HepG2 (cell line): ENCODE data around the gene IRF4. TPM values are rescaled to one million over a fixed set of nuclear protein-coding genes. Genes with fewer than 3 reads are reported as not detected.

Experiments used
- GATAD2A ChIP-seq: IDR thresholded peaks from 2 replicates; pipeline ENCODE4 v1.6.1; 2016
- HCFC1 ChIP-seq: fragments of 150-350 bp; IDR thresholded peaks from 2 replicates; pipeline ENCODE4 v1.6.1; 2014; ENCODE audit warnings: low read depth, low read length
- HMG20A ChIP-seq: IDR thresholded peaks from 2 replicates; pipeline ENCODE4 v1.6.1; 2016; ENCODE audit warnings: borderline replicate concordance
- IRF2 ChIP-seq: IDR thresholded peaks from 2 replicates; pipeline ENCODE4 v1.6.1; 2018; ENCODE audit warnings: missing genetic modification reagents, missing compliant biosample characterization
- ISX ChIP-seq: sonication (generic); formaldehyde crosslinking; conservative IDR thresholded peaks from 2 replicates; pipeline ENCODE4 v1.5.0; 2020; ENCODE audit warnings: missing genetic modification reagents
- KDM2A ChIP-seq: sonication (generic); formaldehyde crosslinking; IDR thresholded peaks from 2 replicates; pipeline ENCODE4 v1.4.0; 2020; ENCODE audit warnings: low read depth, missing genetic modification reagents, borderline replicate concordance
- MIXL1 ChIP-seq: IDR thresholded peaks from 2 replicates; pipeline ENCODE4 v1.6.1; 2016
- MLLT10 ChIP-seq: sonication (generic); formaldehyde crosslinking; IDR thresholded peaks from 2 replicates; pipeline ENCODE4 v1.4.0; 2020; ENCODE audit warnings: missing genetic modification reagents
- NFYC ChIP-seq: IDR thresholded peaks from 2 replicates; pipeline ENCODE4 v1.6.1; 2016; ENCODE audit warnings: missing genetic modification reagents, missing compliant biosample characterization
- PAX8 ChIP-seq: sonication (generic); formaldehyde crosslinking; IDR thresholded peaks from 2 replicates; pipeline ENCODE4 v1.8.0; 2022; ENCODE audit warnings: mild to moderate bottlenecking, missing genetic modification reagents, borderline replicate concordance
- PITX1 ChIP-seq: sonication (generic); formaldehyde crosslinking; IDR thresholded peaks from 2 replicates; pipeline ENCODE4 v1.5.1; 2020; ENCODE audit warnings: mild to moderate bottlenecking, missing genetic modification reagents
- ZBTB4 ChIP-seq: sonication (generic); formaldehyde crosslinking; IDR thresholded peaks from 2 replicates; pipeline ENCODE4 v1.4.0; 2020; ENCODE audit warnings: missing genetic modification reagents, mild to moderate bottlenecking, borderline replicate concordance
- ZNF143 ChIP-seq: sonication (generic); formaldehyde crosslinking; IDR thresholded peaks from 2 replicates; pipeline ENCODE4 v1.4.0; 2020; ENCODE audit warnings: missing genetic modification reagents
- ZNF180 ChIP-seq: sonication (generic); formaldehyde crosslinking; IDR thresholded peaks from 2 replicates; pipeline ENCODE4 v1.4.0; 2020; ENCODE audit warnings: low read depth, missing genetic modification reagents, borderline replicate concordance
- ZNF331 ChIP-seq: sonication (generic); formaldehyde crosslinking; IDR thresholded peaks from 2 replicates; pipeline ENCODE4 v1.4.0; 2020; ENCODE audit warnings: missing genetic modification reagents
- ZNF768 ChIP-seq: sonication (generic); formaldehyde crosslinking; IDR thresholded peaks from 2 replicates; pipeline ENCODE4 v1.4.0; 2020; ENCODE audit warnings: missing genetic modification reagents
- ZSCAN30 ChIP-seq: sonication (generic); formaldehyde crosslinking; IDR thresholded peaks from 2 replicates; pipeline ENCODE4 v1.5.0; 2020; ENCODE audit warnings: mild to moderate bottlenecking, missing genetic modification reagents
- polyA plus RNA-seq, 8 experiments: library from polyadenylated mRNA; depleted of rRNA in 3 of 8; stranded (reverse) in 7 of 8; unstranded in 1 of 8; fragments of >200 nt; fragmentation: Illumina TruSeq in 4 of 8; extraction: Trizol in 4 of 8; gene quantifications; 2 replicates each; pipeline versions ENCODE4 v1.2.1 to v1.2.3, GENCODE V29; 2011 to 2016; ENCODE audit warnings: low read depth in 4 of 8, missing spikeins in 1 of 8, mixed read lengths in 1 of 8; ENCODE audit not compliant: insufficient read depth in 1 of 8
- total RNA-seq, 5 experiments: library from RNA; depleted of rRNA; stranded (reverse); fragments of >200 nt; fragmentation: Illumina TruSeq; extraction: Trizol; gene quantifications; 2 replicates each; pipeline ENCODE4 v1.2.3, GENCODE V29; 2016; ENCODE audit warnings: low read depth in 1 of 5
- TF ChIP-seq, protein P1 (sequence below): sonication (generic); formaldehyde crosslinking; IDR thresholded peaks from 2 replicates; pipeline ENCODE4 v1.4.0; 2020; ENCODE audit warnings: mild to moderate bottlenecking, missing genetic modification reagents
- TF ChIP-seq, protein P2 (sequence below): sonication (generic); formaldehyde crosslinking; IDR thresholded peaks from 2 replicates; pipeline ENCODE4 v1.9.0; 2021; ENCODE audit warnings: missing genetic modification reagents, borderline replicate concordance
- TF ChIP-seq, protein P3 (sequence below): sonication (generic); formaldehyde crosslinking; IDR thresholded peaks from 2 replicates; pipeline ENCODE4 v1.5.0; 2020; ENCODE audit warnings: mild to moderate bottlenecking, missing genetic modification reagents
- TF ChIP-seq, protein P4 (sequence below): IDR thresholded peaks from 2 replicates; pipeline ENCODE4 v1.6.1; 2016

IRF4 gene
- total and polyA plus RNA-seq, 2 of the 13 experiments (the other 11 are each of a cell fraction or from before 2014, with no cell fraction given) = 0.07 to 0.09 TPM

DNA sequence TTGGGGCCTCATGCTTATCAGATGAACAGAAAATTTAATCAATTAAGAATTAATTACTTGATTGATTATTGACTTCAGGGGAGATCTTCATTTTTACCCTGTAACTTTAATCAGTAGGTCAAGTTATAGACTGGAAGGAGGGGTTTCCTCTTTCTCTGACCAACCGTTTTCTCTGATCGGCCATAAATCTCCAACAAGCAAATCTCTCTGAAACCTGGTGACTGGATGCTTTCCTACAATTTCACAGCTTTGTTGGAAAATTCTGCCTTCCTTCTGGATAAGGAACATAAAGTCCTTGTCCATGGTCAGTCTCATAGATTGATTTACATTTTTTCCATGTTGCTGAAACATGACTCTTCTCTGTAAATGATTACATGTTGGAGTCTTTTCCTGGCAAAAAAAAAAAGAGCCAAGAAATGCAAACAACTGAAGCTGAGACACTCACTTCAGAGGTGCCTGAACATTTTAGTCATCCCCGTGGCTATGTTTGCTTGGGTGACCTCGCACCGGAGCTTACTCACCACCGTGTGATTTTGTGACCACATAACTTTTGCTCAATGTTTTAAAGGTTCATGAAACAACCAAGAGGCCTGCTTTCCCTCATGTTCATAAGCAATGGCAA is 31.0 kb downstream of the IRF4 start (continued):
- TF ChIP-seq ZBTB4 (CRISPR knock-in tag) = no peak
- TF ChIP-seq IRF2 (CRISPR knock-in tag) = peak; percentile 50; the same call in 1 of the 2 replicates
- TF ChIP-seq NFYC (CRISPR knock-in tag) = no peak
- TF ChIP-seq, protein P1, sequence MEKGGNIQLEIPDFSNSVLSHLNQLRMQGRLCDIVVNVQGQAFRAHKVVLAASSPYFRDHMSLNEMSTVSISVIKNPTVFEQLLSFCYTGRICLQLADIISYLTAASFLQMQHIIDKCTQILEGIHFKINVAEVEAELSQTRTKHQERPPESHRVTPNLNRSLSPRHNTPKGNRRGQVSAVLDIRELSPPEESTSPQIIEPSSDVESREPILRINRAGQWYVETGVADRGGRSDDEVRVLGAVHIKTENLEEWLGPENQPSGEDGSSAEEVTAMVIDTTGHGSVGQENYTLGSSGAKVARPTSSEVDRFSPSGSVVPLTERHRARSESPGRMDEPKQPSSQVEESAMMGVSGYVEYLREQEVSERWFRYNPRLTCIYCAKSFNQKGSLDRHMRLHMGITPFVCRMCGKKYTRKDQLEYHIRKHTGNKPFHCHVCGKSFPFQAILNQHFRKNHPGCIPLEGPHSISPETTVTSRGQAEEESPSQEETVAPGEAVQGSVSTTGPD (CRISPR knock-in tag) = no peak
- no peak for TF ChIP-seq HCFC1
- TF ChIP-seq MLLT10 (CRISPR knock-in tag) = no peak
- TF ChIP-seq KDM2A (CRISPR knock-in tag) = no peak
- peak; percentile 36; the same call in 1 of the 2 replicates for TF ChIP-seq ZNF331
- TF ChIP-seq MIXL1 = peak; percentile 80; the same call in 1 of the 2 replicates
- no peak for TF ChIP-seq PITX1 (CRISPR knock-in tag)
- peak; percentile 79; the same call in 1 of the 2 replicates for TF ChIP-seq HMG20A (CRISPR knock-in tag)
- no peak for TF ChIP-seq ZNF143 (CRISPR knock-in tag)
- peak; percentile 90 for TF ChIP-seq GATAD2A (CRISPR knock-in tag)
- TF ChIP-seq ZNF768 = no peak
- TF ChIP-seq PAX8 = no peak
- TF ChIP-seq, protein P2, sequence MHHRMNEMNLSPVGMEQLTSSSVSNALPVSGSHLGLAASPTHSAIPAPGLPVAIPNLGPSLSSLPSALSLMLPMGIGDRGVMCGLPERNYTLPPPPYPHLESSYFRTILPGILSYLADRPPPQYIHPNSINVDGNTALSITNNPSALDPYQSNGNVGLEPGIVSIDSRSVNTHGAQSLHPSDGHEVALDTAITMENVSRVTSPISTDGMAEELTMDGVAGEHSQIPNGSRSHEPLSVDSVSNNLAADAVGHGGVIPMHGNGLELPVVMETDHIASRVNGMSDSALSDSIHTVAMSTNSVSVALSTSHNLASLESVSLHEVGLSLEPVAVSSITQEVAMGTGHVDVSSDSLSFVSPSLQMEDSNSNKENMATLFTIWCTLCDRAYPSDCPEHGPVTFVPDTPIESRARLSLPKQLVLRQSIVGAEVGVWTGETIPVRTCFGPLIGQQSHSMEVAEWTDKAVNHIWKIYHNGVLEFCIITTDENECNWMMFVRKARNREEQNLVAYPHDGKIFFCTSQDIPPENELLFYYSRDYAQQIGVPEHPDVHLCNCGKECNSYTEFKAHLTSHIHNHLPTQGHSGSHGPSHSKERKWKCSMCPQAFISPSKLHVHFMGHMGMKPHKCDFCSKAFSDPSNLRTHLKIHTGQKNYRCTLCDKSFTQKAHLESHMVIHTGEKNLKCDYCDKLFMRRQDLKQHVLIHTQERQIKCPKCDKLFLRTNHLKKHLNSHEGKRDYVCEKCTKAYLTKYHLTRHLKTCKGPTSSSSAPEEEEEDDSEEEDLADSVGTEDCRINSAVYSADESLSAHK = no peak
- no peak for TF ChIP-seq ISX (CRISPR knock-in tag)
- no peak for TF ChIP-seq ZSCAN30
- TF ChIP-seq, protein P3, sequence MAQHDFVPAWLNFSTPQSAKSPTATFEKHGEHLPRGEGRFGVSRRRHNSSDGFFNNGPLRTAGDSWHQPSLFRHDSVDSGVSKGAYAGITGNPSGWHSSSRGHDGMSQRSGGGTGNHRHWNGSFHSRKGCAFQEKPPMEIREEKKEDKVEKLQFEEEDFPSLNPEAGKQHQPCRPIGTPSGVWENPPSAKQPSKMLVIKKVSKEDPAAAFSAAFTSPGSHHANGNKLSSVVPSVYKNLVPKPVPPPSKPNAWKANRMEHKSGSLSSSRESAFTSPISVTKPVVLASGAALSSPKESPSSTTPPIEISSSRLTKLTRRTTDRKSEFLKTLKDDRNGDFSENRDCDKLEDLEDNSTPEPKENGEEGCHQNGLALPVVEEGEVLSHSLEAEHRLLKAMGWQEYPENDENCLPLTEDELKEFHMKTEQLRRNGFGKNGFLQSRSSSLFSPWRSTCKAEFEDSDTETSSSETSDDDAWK (CRISPR knock-in tag) = no peak
- TF ChIP-seq ZNF180 (CRISPR knock-in tag) = no peak
- TF ChIP-seq, protein P4, sequence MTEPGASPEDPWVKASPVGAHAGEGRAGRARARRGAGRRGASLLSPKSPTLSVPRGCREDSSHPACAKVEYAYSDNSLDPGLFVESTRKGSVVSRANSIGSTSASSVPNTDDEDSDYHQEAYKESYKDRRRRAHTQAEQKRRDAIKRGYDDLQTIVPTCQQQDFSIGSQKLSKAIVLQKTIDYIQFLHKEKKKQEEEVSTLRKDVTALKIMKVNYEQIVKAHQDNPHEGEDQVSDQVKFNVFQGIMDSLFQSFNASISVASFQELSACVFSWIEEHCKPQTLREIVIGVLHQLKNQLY = peak; percentile 70
